Measurements from ENCODE around the gene UBTD2.

DNA sequence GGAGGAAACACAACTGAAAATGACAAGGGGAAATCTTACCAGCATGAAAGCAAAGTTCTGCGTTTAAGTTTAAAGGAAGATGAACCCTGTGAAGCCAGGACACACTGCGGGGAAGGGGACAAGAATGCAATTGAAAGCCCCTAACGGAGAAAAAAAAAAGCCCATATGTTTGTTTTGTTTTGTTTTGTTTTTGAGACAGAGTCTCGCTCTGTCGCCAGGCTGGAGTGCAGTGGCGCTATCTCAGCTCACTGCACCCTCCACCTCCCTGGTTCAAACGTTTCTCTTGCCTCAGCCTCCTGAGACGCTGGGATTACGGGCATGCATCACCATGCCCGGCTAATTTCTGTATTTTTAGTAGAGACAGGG is 98.5 kb downstream of the UBTD2 start:
- TF ChIP-seq CTCF (IDR thresholded peaks at IDR 0.05) (no peak), POLR2AphosphoS5 (IDR thresholded peaks at IDR 0.05) (no peak), POLR2A (IDR thresholded peaks at IDR 0.05) (no peak)
